Ovary (tissue), 3 donors: ENCODE data around the gene ERVK3-1.

Experiments
- POLR2A ChIP-seq: fragments of 450-650 bp; IDR thresholded peaks from one replicate; pipeline ENCODE4 v1.6.1; 2017; ENCODE audit warnings: antibody characterized with exemption, mild to moderate bottlenecking, moderate library complexity
- TF ChIP-seq, protein P1 (sequence below), 3 donors: fragments of 450-650 bp in 2 of 3; fragments of 200-600 bp in 1 of 3; IDR thresholded peaks; one replicate each; pipeline versions ENCODE4 v1.5.1 to v1.8.0; 2016 to 2022; ENCODE audit warnings: antibody characterized with exemption in 3 of 3, mild to moderate bottlenecking in 1 of 3
- donor health status: DM: no; HTN: no; CAD: no.

DNA sequence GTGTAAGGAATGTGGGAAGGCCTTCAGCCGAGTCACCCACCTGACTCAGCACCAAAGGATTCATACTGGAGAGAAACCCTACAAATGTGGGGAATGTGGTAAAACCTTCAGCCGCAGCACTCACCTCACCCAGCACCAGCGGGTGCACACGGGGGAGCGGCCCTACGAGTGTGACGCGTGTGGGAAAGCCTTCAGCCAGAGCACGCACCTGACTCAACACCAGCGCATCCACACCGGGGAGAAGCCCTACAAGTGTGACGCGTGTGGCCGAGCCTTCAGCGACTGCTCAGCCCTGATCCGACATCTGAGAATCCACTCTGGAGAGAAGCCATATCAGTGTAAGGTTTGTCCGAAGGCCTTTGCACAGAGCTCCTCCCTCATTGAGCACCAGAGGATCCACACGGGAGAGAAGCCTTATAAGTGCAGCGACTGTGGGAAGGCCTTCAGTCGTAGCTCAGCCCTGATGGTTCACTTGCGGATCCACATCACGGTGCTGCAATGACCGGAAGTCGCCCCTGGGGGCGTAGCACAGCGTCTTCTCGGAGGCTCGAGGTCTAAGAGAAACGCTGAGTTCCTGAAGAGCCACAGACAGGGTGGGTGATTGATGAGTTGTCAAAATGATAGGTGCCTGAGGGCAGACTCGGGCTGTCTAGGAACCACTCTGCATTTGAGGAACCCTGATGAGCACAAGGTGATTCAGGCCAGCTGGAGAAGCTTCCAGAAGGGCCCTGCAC lies 33.8 kb downstream of the ERVK3-1 start:
- TF ChIP-seq, protein P1, sequence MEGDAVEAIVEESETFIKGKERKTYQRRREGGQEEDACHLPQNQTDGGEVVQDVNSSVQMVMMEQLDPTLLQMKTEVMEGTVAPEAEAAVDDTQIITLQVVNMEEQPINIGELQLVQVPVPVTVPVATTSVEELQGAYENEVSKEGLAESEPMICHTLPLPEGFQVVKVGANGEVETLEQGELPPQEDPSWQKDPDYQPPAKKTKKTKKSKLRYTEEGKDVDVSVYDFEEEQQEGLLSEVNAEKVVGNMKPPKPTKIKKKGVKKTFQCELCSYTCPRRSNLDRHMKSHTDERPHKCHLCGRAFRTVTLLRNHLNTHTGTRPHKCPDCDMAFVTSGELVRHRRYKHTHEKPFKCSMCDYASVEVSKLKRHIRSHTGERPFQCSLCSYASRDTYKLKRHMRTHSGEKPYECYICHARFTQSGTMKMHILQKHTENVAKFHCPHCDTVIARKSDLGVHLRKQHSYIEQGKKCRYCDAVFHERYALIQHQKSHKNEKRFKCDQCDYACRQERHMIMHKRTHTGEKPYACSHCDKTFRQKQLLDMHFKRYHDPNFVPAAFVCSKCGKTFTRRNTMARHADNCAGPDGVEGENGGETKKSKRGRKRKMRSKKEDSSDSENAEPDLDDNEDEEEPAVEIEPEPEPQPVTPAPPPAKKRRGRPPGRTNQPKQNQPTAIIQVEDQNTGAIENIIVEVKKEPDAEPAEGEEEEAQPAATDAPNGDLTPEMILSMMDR (IDR thresholded peaks at IDR 0.05), result no peak
- no peak for TF ChIP-seq POLR2A
